HUES64 (cell line): Measurements from ENCODE around the gene GMEB1.
"Not testable (repeated sequence)": the region's sequence is repeated elsewhere in the genome, so short reads cannot be mapped to it uniquely, and the experiment has no call there.

Experiments used
- H3K27ac ChIP-seq: 2 replicates; pipeline ENCODE4 v1.7.0; 2013; ENCODE audit warnings: low read depth, low read length, inconsistent platforms
- H3K27me3 ChIP-seq: 2 replicates; pipeline ENCODE4 v1.6.1; 2013; ENCODE audit warnings: mild to moderate bottlenecking, low read length; ENCODE audit not compliant: insufficient read depth
- H3K36me3 ChIP-seq: 2 replicates; pipeline ENCODE4 v1.6.1; 2013; ENCODE audit warnings: mild to moderate bottlenecking, low read length; ENCODE audit not compliant: insufficient read depth
- H3K4me1 ChIP-seq: 2 replicates; pipeline ENCODE4 v1.6.1; 2013; ENCODE audit warnings: mild to moderate bottlenecking, low read length, moderate library complexity; ENCODE audit not compliant: insufficient read depth
- H3K4me3 ChIP-seq: 2 replicates; pipeline ENCODE4 v1.5.1; 2013; ENCODE audit warnings: mild to moderate bottlenecking, low read length, moderate library complexity
- H3K9ac ChIP-seq: 2 replicates; pipeline ENCODE4 v1.6.1; 2013; ENCODE audit warnings: mild to moderate bottlenecking, low read depth, low read length
- H3K9me3 ChIP-seq: 2 replicates; pipeline ENCODE4 v1.6.1; 2013; ENCODE audit warnings: low read depth, low read length; ENCODE audit not compliant: insufficient read depth
- WGBS: fragments of 150-250, 120-280 bp; methylation state at CpG from one replicate; pipeline ENCODE4 v1.1.7; 2013; ENCODE audit warnings: missing lambda C conversion rate; 5-methylcytosine and 5-hydroxymethylcytosine counted together

The GMEB1 gene

DNA sequence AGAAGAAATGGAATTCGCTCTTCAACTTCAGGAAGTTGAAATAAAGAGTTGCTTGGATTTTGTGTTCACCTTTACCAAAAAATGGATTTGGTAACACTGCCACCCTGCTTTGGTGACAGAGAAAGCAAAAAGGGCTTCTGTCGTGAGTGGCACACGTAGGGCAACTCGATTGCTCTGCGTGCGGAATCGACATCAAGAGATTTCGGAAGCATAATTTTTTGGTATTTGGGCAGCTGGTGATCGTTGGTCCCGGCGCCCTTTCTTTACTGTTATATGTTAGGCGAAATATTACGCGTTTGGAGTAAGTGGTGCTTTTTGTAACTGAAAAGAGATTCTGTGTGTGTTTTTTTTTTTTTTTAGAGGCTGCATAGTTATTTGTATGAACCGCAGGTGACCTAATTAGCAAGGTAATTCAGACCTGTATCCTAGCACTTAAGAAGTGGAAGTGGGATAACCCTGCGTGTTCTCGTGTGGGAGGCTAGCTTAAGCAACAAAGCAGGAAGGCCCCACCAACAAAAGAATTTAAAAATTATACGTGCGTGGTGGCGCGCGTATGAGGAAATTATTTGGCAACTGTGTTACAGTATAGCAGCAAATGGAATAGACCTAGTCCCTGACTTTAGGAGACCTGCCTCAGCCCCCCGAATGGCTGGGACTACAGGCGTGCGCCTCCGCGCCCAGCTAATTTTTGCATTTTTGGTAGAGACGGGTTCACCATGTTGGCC, 19.9 kb upstream of the GMEB1 start, which contains the start of gene RNU11:
TSS of gene RNU11 (plus strand) at position 127 of the 725 bp plus-strand sequence.
- H3K36me3 ChIP-seq = no peaks in the 10 kb centered on the region
- peak within 1 kb of the TSS; percentile 54 for H3K4me3 ChIP-seq
- peak within 1 kb of the TSS; percentile 97 for H3K9ac ChIP-seq
- H3K27ac ChIP-seq = peak within 1 kb of the TSS; percentile 98
- 7% methylated on average over 27 of the region's 28 CpGs for WGBS
- peaks cover 4% of the 10 kb centered on the region for H3K4me1 ChIP-seq
- no peaks in the 10 kb centered on the region for H3K9me3 ChIP-seq
- H3K27me3 ChIP-seq = no peaks in the 10 kb centered on the region

DNA sequence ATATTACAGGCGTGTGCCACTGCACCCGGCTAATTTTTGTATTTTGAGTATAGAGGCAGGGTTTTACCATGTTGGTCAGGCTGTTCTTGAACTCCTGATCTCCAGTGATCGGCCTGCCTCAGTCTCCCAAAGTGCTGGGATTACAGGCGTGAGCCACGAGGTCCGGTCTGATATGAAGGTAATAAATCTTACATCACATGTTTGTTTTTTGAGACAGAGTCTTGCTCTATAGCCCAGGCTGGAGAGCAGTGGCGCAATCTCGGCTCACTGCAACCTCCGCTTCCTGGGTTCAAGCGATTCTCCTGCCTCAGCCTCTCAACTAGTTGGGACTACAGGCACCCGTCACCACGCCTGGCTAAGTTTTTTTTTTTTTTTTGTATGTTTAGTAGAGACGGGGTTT, 15.5 kb upstream of the GMEB1 start:
- not testable (repeated sequence) for H3K36me3 ChIP-seq, H3K9me3 ChIP-seq, H3K27ac ChIP-seq, H3K27me3 ChIP-seq, H3K4me1 ChIP-seq, H3K9ac ChIP-seq, H3K4me3 ChIP-seq
- 90% methylated on average over 13 of the region's 13 CpGs for whole genome bisulfite sequencing

DNA sequence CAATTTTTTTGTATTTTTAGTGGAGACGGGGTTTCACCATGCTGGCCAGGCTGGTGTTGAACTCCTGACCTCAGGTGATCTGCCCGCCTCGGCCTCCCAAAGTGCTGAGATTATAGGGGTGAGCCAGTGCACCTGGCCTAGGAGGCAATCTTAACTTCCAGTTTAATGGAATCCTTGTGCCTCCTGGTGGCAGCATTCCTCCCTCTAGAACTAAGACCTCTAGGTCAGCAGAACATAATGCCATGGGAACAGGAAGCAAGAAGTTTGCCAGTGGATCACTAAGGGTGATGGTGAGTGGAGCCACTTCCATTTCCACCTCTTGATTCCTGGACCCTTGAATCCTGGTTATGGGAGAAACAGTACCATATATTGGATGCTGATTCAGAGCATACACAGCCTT, 14.7 kb upstream of the GMEB1 start:
- 81% methylated on average over 3 of the region's 3 CpGs for WGBS
- H3K36me3 ChIP-seq = not testable (repeated sequence)

DNA sequence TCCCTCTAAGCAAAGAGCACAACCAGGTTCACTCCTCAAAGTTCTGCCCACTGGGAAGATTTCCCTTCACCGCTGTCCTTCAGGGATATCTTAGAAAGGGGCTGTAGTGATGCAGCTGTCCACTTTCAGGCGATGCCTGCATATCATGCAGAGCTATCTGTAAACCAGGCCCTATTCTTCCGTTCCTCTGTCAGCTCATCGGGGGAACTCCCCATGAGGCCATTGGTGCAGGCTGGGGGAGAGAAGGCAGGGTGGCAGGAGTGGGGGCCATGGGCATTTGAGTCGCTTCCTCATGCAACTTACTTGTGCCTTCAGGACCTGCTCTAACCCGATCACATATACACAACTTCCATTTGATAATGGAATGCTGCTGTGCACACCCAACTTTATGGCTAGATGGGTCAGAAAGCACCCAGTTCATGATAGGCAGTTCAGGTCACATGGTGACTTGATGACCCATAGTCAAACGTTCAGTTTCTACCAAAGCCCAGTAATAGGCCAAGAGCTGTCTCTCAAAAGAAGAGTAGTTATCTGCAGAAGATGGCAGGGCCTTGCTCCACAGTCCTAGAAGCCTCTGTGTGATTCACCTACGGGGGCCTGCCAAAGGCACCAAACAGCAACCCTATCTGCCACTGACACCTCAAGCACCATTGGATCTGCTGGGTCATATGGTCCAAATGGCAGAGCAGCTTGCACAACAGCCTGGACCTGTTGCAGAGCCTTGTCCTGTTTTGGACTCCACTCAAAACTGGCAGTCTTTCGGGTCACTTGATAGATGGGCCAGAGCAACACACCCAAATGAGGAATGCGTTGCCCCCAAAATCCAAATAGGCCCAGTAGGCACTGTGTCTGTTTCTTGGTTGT, 12.9 kb upstream of the GMEB1 start:
- not testable (repeated sequence) for H3K4me1 ChIP-seq, H3K27me3 ChIP-seq, H3K36me3 ChIP-seq, H3K27ac ChIP-seq, H3K4me3 ChIP-seq, H3K9me3 ChIP-seq, H3K9ac ChIP-seq
- 92% methylated on average over 10 of the region's 10 CpGs for WGBS

More for the DNA sequence above, 14.7 kb upstream of the GMEB1 start:
- not testable (repeated sequence) for H3K27ac ChIP-seq, H3K9ac ChIP-seq, H3K4me3 ChIP-seq, H3K27me3 ChIP-seq, H3K4me1 ChIP-seq, H3K9me3 ChIP-seq

DNA sequence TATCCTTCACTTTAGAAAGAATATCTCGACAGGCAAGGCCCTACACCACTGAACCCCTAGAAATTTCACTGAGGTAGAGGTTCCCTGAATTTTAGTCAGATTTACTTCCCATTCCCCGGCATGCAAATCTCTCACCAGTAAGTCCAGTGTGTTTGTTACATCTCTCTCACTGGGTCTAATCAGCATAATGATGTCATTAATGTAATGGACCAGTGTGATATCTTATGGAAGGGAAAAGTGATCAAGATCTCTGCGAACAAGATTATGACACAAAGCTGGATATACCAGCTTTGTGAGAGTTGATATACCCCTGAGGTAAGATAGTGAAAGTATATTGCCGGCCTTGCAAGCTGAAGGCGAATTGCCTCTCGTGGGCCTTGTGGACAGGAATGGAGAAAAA, 12.2 kb upstream of the GMEB1 start:
- 89% methylated on average over 6 of the region's 6 CpGs for WGBS
- no peak overlapping the region for H3K9ac ChIP-seq
- H3K9me3 ChIP-seq = no peaks in the 10 kb centered on the region
- H3K36me3 ChIP-seq = no peaks in the 10 kb centered on the region
- H3K4me1 ChIP-seq = no peaks in the 10 kb centered on the region
- no peak overlapping the region for H3K27ac ChIP-seq
- H3K27me3 ChIP-seq = no peaks in the 10 kb centered on the region
- no peak overlapping the region for H3K4me3 ChIP-seq

DNA sequence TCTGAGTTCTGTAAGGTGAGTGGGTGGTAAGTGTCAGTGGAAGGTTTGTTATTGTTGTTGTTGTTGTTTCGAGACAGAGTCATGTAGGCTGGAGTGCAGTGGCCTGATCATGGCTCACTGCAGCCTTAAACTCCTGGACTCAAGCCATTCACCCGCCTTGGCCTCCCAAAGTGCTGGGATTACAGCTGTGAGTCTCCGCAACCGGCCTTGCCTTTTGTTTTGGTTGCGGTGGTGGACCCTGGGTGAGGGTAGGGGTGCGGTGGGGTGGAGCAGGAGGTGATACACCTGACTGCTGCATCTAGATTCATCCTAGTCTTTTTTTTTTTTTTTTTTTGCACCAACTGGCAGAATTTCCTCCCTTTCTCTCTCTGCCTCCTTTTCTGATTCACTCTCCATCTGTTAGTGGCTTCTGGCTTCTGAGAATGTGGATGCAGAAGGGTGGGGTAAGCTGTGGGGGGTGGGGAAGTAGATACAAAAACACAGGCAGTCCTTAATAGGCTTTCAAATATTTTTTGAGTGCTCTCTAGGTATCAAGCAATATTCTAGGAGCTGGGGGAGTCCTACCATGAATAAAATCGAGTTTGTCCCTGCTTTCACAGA, 4.6 kb upstream of the GMEB1 start:
- Histone ChIP-seq H3K27me3 (no peaks in the 10 kb centered on the region), H3K9me3 (no peaks in the 10 kb centered on the region), H3K4me3 (no peak overlapping the region), H3K4me1 (0 out of 2 replicates have a peak, but pooled peaks cover 10% of the 10 kb centered on the region), H3K27ac (no peak overlapping the region), H3K36me3 (no peaks in the 10 kb centered on the region), H3K9ac (0 out of 2 replicates have a peak overlapping the region, but pooled peaks have one; percentile 29)
- 72% methylated on average over 7 of the region's 7 CpGs for WGBS

DNA sequence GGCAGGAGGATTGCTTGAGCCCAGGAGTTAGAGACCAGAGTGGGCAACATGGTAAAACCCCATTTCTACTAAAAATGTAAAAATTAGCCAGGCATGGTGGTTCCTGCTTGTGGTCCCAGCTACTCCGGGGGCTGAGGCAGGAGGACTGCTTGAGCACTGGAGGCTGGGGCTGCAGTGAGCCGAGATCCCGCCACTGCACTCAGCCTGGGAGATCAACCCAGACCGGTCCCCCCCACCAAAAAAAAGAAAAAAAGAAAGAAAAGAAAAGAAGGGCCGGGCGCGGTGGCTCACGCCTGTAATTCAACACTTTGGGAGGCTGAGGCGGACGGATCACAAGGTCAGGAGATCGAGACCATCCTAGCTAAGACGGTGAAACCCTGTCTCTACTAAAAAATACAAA, 1.8 kb upstream of the GMEB1 start:
- no peaks in the 10 kb centered on the region for H3K36me3 ChIP-seq
- H3K9me3 ChIP-seq = no peaks in the 10 kb centered on the region
- H3K27ac ChIP-seq = no peak overlapping the region
- 97% methylated on average over 11 of the region's 12 CpGs for WGBS
- no peak overlapping the region for H3K9ac ChIP-seq
- H3K4me1 ChIP-seq = peaks cover 16% of the 10 kb centered on the region; the same call in 1 of the 2 replicates
- H3K4me3 ChIP-seq = no peak overlapping the region
- no peaks in the 10 kb centered on the region for H3K27me3 ChIP-seq

DNA sequence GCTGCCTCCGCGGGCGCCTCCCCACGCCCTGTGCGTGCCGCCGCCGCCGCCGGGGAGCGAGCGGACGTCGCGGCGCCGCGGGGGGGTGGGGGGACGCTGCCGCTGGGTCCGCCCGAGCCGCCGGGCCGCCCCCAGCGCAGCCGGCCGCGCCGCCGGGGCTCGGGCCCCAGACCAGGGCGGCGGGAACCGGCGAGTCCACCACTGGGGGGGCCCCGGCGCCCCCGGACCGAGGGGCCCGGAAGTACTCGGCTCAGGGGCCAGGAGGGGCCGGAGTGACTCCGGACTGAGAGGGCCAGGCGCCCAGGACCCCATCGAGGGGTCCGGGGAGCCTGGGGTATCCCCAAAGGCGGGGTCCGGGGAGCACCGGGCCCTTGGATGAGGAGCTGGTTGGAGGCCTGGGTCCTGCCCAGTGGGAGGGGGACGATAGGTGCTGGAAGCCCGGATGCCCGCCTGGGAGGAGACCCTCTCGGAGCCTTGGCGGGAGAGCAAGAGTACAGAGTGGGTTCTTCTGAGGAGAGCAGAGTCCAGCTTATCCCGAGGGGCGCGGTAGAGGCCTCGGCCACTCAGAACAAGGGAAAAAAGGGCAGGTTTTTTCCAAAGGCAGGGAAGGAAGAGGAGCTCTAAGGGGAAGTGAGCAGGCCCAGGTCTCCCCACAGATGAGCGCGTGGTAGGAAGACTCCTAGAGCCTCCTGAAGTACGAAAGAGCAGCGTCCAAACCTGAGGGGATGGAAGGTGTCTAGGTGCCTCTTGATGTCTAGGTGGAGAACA, 556 bp downstream of the GMEB1 start:
- Histone ChIP-seq H3K4me1 (peaks cover 12% of the 10 kb centered on the region; the same call in 1 of the 2 replicates), H3K27me3 (no peaks in the 10 kb centered on the region), H3K9ac (peak overlapping the region; percentile 91), H3K36me3 (no peaks in the 10 kb centered on the region), H3K9me3 (no peaks in the 10 kb centered on the region), H3K4me3 (peak overlapping the region; percentile 79), H3K27ac (peak overlapping the region; percentile 97)
- WGBS = 2% methylated on average over 63 of the region's 63 CpGs

DNA sequence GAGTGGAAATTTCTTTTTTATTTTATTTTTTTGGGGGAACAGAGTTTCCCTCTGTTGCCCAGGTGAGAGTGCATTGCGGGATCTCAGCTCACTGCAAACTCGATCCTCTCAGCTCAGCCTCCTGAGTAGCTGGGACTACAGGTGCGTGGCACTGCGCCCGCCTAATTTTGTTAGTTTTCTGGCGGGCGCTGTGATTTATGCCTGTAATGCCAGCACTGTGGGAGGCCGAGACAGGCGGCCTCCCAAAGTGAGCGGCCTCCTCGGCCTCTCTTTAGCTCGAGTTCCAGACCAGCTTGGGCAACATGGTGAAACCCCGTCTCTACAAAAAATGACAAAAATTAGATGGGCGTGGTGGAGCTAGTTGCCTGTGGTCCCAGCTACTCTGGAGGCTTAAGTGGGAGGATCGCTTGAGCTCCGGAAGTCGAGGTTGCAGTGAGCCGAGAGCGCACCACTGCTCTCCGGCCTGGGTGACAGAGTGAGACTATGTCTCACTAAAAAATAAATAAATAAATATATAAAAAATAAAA, 2.7 kb downstream of the GMEB1 start:
- Histone ChIP-seq H3K4me1 (peaks cover 12% of the 10 kb centered on the region; the same call in 1 of the 2 replicates), H3K27ac (no peak overlapping the region), H3K27me3 (no peaks in the 10 kb centered on the region), H3K9ac (no peak overlapping the region), H3K4me3 (no peak overlapping the region), H3K9me3 (no peaks in the 10 kb centered on the region), H3K36me3 (no peaks in the 10 kb centered on the region)
- 95% methylated on average over 18 of the region's 20 CpGs for WGBS

DNA sequence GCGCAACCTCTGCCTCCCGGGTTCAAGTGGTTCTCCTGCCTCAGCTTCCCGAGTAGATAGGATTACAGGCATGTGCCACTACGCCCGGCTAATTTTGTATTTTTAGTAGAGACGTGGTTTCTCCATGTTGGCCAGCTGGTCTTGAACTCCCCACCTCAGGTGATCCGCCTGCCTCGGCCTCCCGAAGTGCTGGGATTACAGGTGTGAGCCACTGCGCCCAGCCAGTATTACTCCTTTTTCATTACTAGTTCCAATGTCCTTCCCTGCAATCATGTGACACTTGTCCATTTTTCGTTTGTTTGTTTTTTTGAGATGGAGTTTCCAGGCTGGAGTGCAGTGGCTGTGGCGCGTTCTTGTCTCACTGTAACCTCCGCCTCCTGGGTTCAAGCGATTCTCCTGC, 4.4 kb downstream of the GMEB1 start:
- 94% methylated on average over 15 of the region's 15 CpGs for WGBS
- not testable (repeated sequence) for H3K36me3 ChIP-seq, H3K9me3 ChIP-seq, H3K27ac ChIP-seq, H3K9ac ChIP-seq, H3K27me3 ChIP-seq, H3K4me3 ChIP-seq
- H3K4me1 ChIP-seq = peaks cover 11% of the 10 kb centered on the region; the same call in 1 of the 2 replicates
